GM19463 (cell line): Measurements from ENCODE around the gene SHISA9.

Experiments used
- ATAC-seq: cut with Tn5 transposase; IDR thresholded peaks from one replicate; pipeline ENCODE4 v1.9.1; 2021; ENCODE audit warnings: mild to moderate bottlenecking, moderate library complexity; ENCODE audit not compliant: unreplicated experiment

The SHISA9 gene

GRCh38 chr16:13012601-13013000 lies 111.2 kb downstream of the SHISA9 start:
- no peak for ATAC-seq

GRCh38 chr16:13013043-13013442 lies 111.6 kb downstream of the SHISA9 start:
- no peak for ATAC-seq

GRCh38 chr16:13014476-13014875 lies 113.1 kb downstream of the SHISA9 start:
- no peak for ATAC-seq

- no peak for ATAC-seq
Measured at GRCh38 chr16:13018026-13018425, 116.6 kb downstream of the SHISA9 start.

- no peak for ATAC-seq
Measured at GRCh38 chr16:13021996-13022395, 120.6 kb downstream of the SHISA9 start.

- no peak for ATAC-seq
Measured at GRCh38 chr16:13029786-13030185, 128.4 kb downstream of the SHISA9 start.

GRCh38 chr16:13030769-13031168 lies 129.4 kb downstream of the SHISA9 start:
- no peak for ATAC-seq

GRCh38 chr16:13032911-13033310 lies 131.5 kb downstream of the SHISA9 start:
- no peak for ATAC-seq

GRCh38 chr16:13036600-13036999 lies 135.2 kb downstream of the SHISA9 start:
- no peak for ATAC-seq

- ATAC-seq, result no peak
Measured at GRCh38 chr16:13038591-13038990, 137.2 kb downstream of the SHISA9 start.

- ATAC-seq, result no peak
Measured at GRCh38 chr16:13039526-13039925, 138.1 kb downstream of the SHISA9 start.

GRCh38 chr16:13041180-13041579 lies 139.8 kb downstream of the SHISA9 start:
- ATAC-seq, result no peak

- no peak for ATAC-seq
Measured at GRCh38 chr16:13041646-13042290, 140.4 kb downstream of the SHISA9 start.

GRCh38 chr16:13042291-13042685 lies 140.9 kb downstream of the SHISA9 start:
- no peak for ATAC-seq

GRCh38 chr16:13046061-13046821 lies 144.8 kb downstream of the SHISA9 start:
- ATAC-seq, result no peak

- no peak for ATAC-seq
Measured at GRCh38 chr16:13047276-13047675, 145.9 kb downstream of the SHISA9 start.

GRCh38 chr16:13049688-13050087 lies 148.3 kb downstream of the SHISA9 start:
- no peak for ATAC-seq

GRCh38 chr16:13052431-13052830 lies 151.0 kb downstream of the SHISA9 start:
- ATAC-seq, result no peak

- no peak for ATAC-seq
Measured at GRCh38 chr16:13055480-13055879, 154.1 kb downstream of the SHISA9 start.

- ATAC-seq, result no peak
Measured at GRCh38 chr16:13056607-13057006, 155.2 kb downstream of the SHISA9 start.

- no peak for ATAC-seq
Measured at GRCh38 chr16:13060932-13061331, 159.5 kb downstream of the SHISA9 start.

GRCh38 chr16:13061691-13062090 lies 160.3 kb downstream of the SHISA9 start:
- ATAC-seq, result no peak

- no peak for ATAC-seq
Measured at GRCh38 chr16:13062219-13062618, 160.8 kb downstream of the SHISA9 start.
